HepG2 (cell line): ENCODE measurements around the gene ETFB. TPM values are rescaled to one million over a fixed set of nuclear protein-coding genes. Genes with fewer than 3 reads are reported as not detected.

Experiments used
- ATAC-seq: fragments of 200-7000 bp; cut with Tn5 transposase; 3 replicates; pipeline ENCODE4 v1.9.1; 2020; ENCODE audit warnings: mild to moderate bottlenecking, moderate library complexity
- BruUV-seq: library from RNA; stranded (reverse); fragments of 400-500 nt; replicated peaks from 2 replicates; lab custom pipeline; 2021; lab: Mats Ljungman, UMichigan
- CTCF ChIA-PET: fragments of 300-600 bp; formaldehyde crosslinking; extraction: SDS; loops from one replicate; lab custom pipeline; 2021; ENCODE audit warnings: low total read pairs, inconsistent platforms, low intra/inter-chr PET ratio; lab: Yijun Ruan, JAX
- POLR2A ChIA-PET: fragments of 350-600 bp; sonication (Branson Sonifier 250); formaldehyde crosslinking; loops from one replicate; lab custom pipeline; 2020; ENCODE audit warnings: antibody characterized with exemption, inconsistent platforms; lab: Yijun Ruan, JAX
- DNase-seq: peaks from one replicate; pipeline ENCODE4 v3.0.0-alpha.2; 2015; ENCODE audit warnings: low spot score
- FAIRE-seq: peaks from 3 replicates; lab custom pipeline; 2011; peaks lifted over from hg19 to GRCh38; lab: Jason Lieb, UNC
- H2AFZ ChIP-seq: one replicate; pipeline ENCODE4 v1.6.1; 2011; ENCODE audit warnings: low read length, inconsistent platforms
- H3K27ac ChIP-seq: fragments of 300-600 bp; 3 replicates; pipeline ENCODE4 v1.8.0; 2011; ENCODE audit warnings: mixed run types, mild to moderate bottlenecking, mixed read lengths, low read length, inconsistent platforms; ENCODE audit not compliant: insufficient read depth; ENCODE audit errors: extremely low read length
- H3K27me3 ChIP-seq, 2 experiments: fragments of 200-600 bp in 1 of 2; 2 replicates in 1 of 2; 3 replicates in 1 of 2; pipeline versions ENCODE4 v1.6.0 to v1.8.0; 2011; ENCODE audit warnings: low read length in 2 of 2, mild to moderate bottlenecking in 2 of 2, moderate library complexity in 2 of 2, inconsistent platforms in 1 of 2; ENCODE audit not compliant: insufficient read depth in 2 of 2, control insufficient read depth in 1 of 2
- H3K36me3 ChIP-seq, 2 experiments: fragments of 200-600 bp in 1 of 2; replicated peaks in 1 of 2; 2 replicates in 1 of 2; 3 replicates in 1 of 2; pipeline versions ENCODE4 v1.5.1 to v1.8.0; 2011; ENCODE audit warnings: low read length in 2 of 2, inconsistent platforms in 1 of 2; ENCODE audit not compliant: insufficient read depth in 2 of 2, control insufficient read depth in 1 of 2
- H3K4me1 ChIP-seq: 2 replicates; pipeline ENCODE4 v1.5.1; 2012; ENCODE audit warnings: low read length, inconsistent platforms; ENCODE audit not compliant: insufficient read depth
- H3K4me2 ChIP-seq: 2 replicates; pipeline ENCODE4 v1.6.0; 2011; ENCODE audit warnings: low read depth, low read length, inconsistent platforms
- H3K4me3 ChIP-seq, 3 experiments: fragments of 200-600 bp in 1 of 3; sonication (generic), shearing (Covaris generic) in 1 of 3; replicated peaks in 1 of 3; 2 replicates each; pipeline ENCODE4 v1.5.1; 2011 to 2016; ENCODE audit warnings: low read length in 3 of 3, inconsistent platforms in 2 of 3, low read depth in 2 of 3, mild to moderate bottlenecking in 2 of 3, control low read depth in 1 of 3, mixed read lengths in 1 of 3; ENCODE audit not compliant: insufficient read depth in 1 of 3
- H3K79me2 ChIP-seq: one replicate; pipeline ENCODE4 v1.6.1; 2011; ENCODE audit warnings: low read length, inconsistent platforms; ENCODE audit not compliant: insufficient read depth
- H3K9ac ChIP-seq: 2 replicates; pipeline ENCODE4 v1.6.0; 2011; ENCODE audit warnings: mild to moderate bottlenecking, low read depth, low read length, inconsistent platforms; ENCODE audit not compliant: insufficient read depth
- H3K9me3 ChIP-seq: 2 replicates; pipeline ENCODE4 v1.5.1; 2012; ENCODE audit warnings: mild to moderate bottlenecking, low read length
- H4K20me1 ChIP-seq: 2 replicates; pipeline ENCODE4 v1.6.0; 2011; ENCODE audit warnings: inconsistent platforms, mild to moderate bottlenecking, low read length, moderate library complexity; ENCODE audit not compliant: insufficient read depth
- HMGA1 ChIP-seq: sonication (generic); formaldehyde crosslinking; conservative IDR thresholded peaks from 2 replicates; pipeline ENCODE4 v1.4.0; 2020; ENCODE audit warnings: missing genetic modification reagents
- REPIN1 ChIP-seq: sonication (generic); formaldehyde crosslinking; IDR thresholded peaks from 2 replicates; pipeline ENCODE4 v1.8.0; 2022; ENCODE audit warnings: missing genetic modification reagents, low read depth, mild to moderate bottlenecking, borderline replicate concordance
- ZBTB7A ChIP-seq: sonication (generic); formaldehyde crosslinking; IDR thresholded peaks from 2 replicates; pipeline ENCODE4 v1.8.0; 2022; ENCODE audit warnings: mild to moderate bottlenecking, missing genetic modification reagents
- ZNF431 ChIP-seq: sonication (generic); formaldehyde crosslinking; IDR thresholded peaks from 2 replicates; pipeline ENCODE4 v1.9.0; 2022; ENCODE audit warnings: missing genetic modification reagents, low read depth, mild to moderate bottlenecking, borderline replicate concordance
- ZNF468 ChIP-seq: sonication (generic); formaldehyde crosslinking; IDR thresholded peaks from 2 replicates; pipeline ENCODE4 v1.8.0; 2022; ENCODE audit warnings: mild to moderate bottlenecking, moderate library complexity, missing genetic modification reagents
- ZZZ3 ChIP-seq: sonication (generic); formaldehyde crosslinking; IDR thresholded peaks from 2 replicates; pipeline ENCODE4 v1.4.0; 2020; ENCODE audit warnings: missing genetic modification reagents, mild to moderate bottlenecking, borderline replicate concordance
- WGBS: methylation state at CpG from one replicate; pipeline ENCODE4 v1.1.6; 2017; ENCODE audit warnings: low lambda C conversion rate; 5-methylcytosine and 5-hydroxymethylcytosine counted together
- in situ Hi-C: cut with HindIII; loops from 2 replicates; pipeline ENCODE4 v1.10.0; 2017; ENCODE audit warnings: low pct_unique_long_range_greater_than_20kb; ENCODE audit not compliant: extremely low pct_ligation_motif_present
- intact Hi-C: fragments of 100-400 bp; cut with micrococcal nuclease; formaldehyde crosslinking; loops from one replicate; pipeline ENCODE4 v1.10.0; 2022; ENCODE audit not compliant: unreplicated experiment
- polyA plus RNA-seq, 8 experiments: library from polyadenylated mRNA; depleted of rRNA in 3 of 8; stranded (reverse) in 7 of 8; unstranded in 1 of 8; fragments of >200 nt; fragmentation: Illumina TruSeq in 4 of 8; extraction: Trizol in 4 of 8; gene quantifications; 2 replicates each; pipeline versions ENCODE4 v1.2.1 to v1.2.3, GENCODE V29; 2011 to 2016; ENCODE audit warnings: low read depth in 4 of 8, missing spikeins in 1 of 8, mixed read lengths in 1 of 8; ENCODE audit not compliant: insufficient read depth in 1 of 8
- total RNA-seq, 5 experiments: library from RNA; depleted of rRNA; stranded (reverse); fragments of >200 nt; fragmentation: Illumina TruSeq; extraction: Trizol; gene quantifications; 2 replicates each; pipeline ENCODE4 v1.2.3, GENCODE V29; 2016; ENCODE audit warnings: low read depth in 1 of 5
- TF ChIP-seq, protein P1 (sequence below), 2 experiments: IDR thresholded peaks; 2 replicates each; pipeline ENCODE4 v1.6.1; 2011 to 2012; ENCODE audit warnings: low read length in 2 of 2, borderline replicate concordance in 1 of 2, low read depth in 1 of 2, mild to moderate bottlenecking in 1 of 2, moderate library complexity in 1 of 2

Gene ETFB
- total and polyA plus RNA-seq, 2 of the 13 experiments (the other 11 are each of a cell fraction or from before 2014, with no cell fraction given): 678 to 1,314 TPM

DNA sequence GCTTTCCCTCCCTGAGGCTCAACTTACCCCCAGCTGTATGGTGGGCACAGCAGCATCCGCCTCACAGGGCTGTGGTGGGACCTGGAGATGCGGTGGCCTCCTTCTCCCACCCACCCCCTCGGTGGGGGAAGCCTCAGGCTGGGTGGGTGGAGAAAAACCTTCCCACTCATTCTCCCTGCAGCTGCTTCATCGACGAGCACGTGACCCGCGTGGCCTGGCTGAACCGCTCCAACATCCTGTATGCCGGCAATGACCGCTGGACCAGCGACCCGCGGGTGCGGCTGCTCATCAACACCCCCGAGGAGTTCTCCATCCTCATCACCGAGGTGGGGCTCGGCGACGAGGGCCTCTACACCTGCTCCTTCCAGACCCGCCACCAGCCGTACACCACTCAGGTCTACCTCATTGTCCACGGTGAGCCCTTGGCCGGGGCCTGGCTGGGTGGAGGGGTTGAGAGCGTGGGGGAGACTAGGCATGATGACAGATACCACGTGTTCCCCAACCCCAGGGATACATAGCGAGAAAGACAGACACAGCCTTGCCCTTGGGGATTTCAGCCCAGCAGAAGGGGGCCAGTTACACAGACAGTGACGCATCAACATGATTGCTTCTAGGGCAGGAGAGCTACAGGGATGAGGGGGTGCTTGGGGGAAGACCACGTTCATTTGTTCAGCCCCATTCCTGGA, 42.6 kb downstream of the ETFB start:
- no peak overlapping the region for H3K27ac ChIP-seq
- BruUV-seq: no TSS peak
- no peak for FAIRE-seq
- no peak overlapping the region for H3K4me3 ChIP-seq
- ChIA-PET POLR2A (interaction anchor here (1.1 kb wide), 1 partner anchor 13 kb away, joined by 3 read pairs; no protein-coding TSS in a partner anchor), CTCF (no interaction called here)
- no peak overlapping the region for H3K9ac ChIP-seq
- intact Hi-C loops: no loop called here
- TF ChIP-seq ZBTB7A (CRISPR knock-in tag) (no peak), ZNF431 (no peak), ZNF468 (no peak), ZZZ3 (CRISPR knock-in tag) (no peak), HMGA1 (CRISPR knock-in tag) (no peak), REPIN1 (no peak)
- TF ChIP-seq, protein P1, sequence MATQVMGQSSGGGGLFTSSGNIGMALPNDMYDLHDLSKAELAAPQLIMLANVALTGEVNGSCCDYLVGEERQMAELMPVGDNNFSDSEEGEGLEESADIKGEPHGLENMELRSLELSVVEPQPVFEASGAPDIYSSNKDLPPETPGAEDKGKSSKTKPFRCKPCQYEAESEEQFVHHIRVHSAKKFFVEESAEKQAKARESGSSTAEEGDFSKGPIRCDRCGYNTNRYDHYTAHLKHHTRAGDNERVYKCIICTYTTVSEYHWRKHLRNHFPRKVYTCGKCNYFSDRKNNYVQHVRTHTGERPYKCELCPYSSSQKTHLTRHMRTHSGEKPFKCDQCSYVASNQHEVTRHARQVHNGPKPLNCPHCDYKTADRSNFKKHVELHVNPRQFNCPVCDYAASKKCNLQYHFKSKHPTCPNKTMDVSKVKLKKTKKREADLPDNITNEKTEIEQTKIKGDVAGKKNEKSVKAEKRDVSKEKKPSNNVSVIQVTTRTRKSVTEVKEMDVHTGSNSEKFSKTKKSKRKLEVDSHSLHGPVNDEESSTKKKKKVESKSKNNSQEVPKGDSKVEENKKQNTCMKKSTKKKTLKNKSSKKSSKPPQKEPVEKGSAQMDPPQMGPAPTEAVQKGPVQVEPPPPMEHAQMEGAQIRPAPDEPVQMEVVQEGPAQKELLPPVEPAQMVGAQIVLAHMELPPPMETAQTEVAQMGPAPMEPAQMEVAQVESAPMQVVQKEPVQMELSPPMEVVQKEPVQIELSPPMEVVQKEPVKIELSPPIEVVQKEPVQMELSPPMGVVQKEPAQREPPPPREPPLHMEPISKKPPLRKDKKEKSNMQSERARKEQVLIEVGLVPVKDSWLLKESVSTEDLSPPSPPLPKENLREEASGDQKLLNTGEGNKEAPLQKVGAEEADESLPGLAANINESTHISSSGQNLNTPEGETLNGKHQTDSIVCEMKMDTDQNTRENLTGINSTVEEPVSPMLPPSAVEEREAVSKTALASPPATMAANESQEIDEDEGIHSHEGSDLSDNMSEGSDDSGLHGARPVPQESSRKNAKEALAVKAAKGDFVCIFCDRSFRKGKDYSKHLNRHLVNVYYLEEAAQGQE (IDR thresholded peaks at IDR 0.05; ENCODE audit: borderline replicate concordance in 1 of 2, low read depth in 1 of 2, low read length in 2 of 2): no peak
- peaks cover 32% of the 10 kb centered on the region for H3K4me1 ChIP-seq
- H3K9me3 ChIP-seq: no peaks in the 10 kb centered on the region
- no peaks in the 10 kb centered on the region for H3K36me3 ChIP-seq
- WGBS: 31% methylated on average over 21 of the region's 29 CpGs
- no peak overlapping the region for H2AFZ ChIP-seq
- ATAC-seq: no peak
- in situ Hi-C loops: no loop called here
- peaks cover 8 to 45% of the 10 kb centered on the region in 2 experiments; a peak in 4 of 5 replicates for H3K27me3 ChIP-seq
- H4K20me1 ChIP-seq: no peaks in the 10 kb centered on the region
- H3K4me2 ChIP-seq: no peak overlapping the region
- H3K79me2 ChIP-seq: no peaks in the 10 kb centered on the region
- DNase-seq: no peak
